DOHH2 (cell line): ENCODE data around the gene TRIM67.

Source experiments
- CTCF ChIP-seq: fragments of 200-600 bp; sonication (generic); IDR thresholded peaks from one replicate; pipeline ENCODE4 v1.5.1; 2014; ENCODE audit warnings: antibody characterized with exemption, mild to moderate bottlenecking, low read depth, low read length; ENCODE audit not compliant: poor library complexity, severe bottlenecking
- EZH2phosphoT487 ChIP-seq: fragments of 200-600 bp; sonication (generic); IDR thresholded peaks from 2 replicates; pipeline ENCODE4 v1.6.1; 2017; ENCODE audit warnings: borderline replicate concordance, mild to moderate bottlenecking, antibody characterized with exemption, low read length, moderate library complexity, mixed read lengths

DNA sequence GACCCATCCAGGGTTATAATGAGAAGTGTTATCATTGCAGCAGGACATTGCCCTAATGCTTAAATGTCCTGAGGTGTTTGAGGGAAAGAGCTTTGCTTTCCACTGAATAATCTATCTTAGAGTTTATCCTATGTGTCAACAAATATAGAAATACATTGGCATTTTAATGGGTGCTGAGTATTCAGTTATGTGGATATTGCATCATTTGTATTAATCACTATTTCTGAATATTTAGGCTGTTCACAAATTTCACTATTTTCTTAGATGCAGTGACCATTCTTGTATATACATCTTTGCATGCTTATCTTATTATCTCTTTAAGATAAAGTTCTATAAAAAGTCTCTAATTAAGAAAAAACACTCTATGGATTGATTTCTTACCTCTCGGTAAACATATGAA is 18.2 kb downstream of the TRIM67 start:
- TF ChIP-seq CTCF, result no peak
- TF ChIP-seq EZH2phosphoT487, result no peak
